DOHH2 (cell line): ENCODE measurements around the gene FRAS1.
"Not testable (repeated sequence)": the region's sequence is repeated elsewhere in the genome, so short reads cannot be mapped to it uniquely, and the experiment has no call there.

ENCODE experiments used
- H3F3A ChIP-seq: fragments of 200-600 bp; sonication (generic), shearing (Covaris generic); 2 replicates; pipeline ENCODE4 v1.6.0; 2016; ENCODE audit warnings: antibody characterized with exemption, mild to moderate bottlenecking; ENCODE audit not compliant: control insufficient read depth, insufficient read depth
- H3K27ac ChIP-seq: fragments of 200-600 bp; sonication (generic); 2 replicates; pipeline ENCODE4 v1.5.1; 2014; ENCODE audit warnings: low read depth, mild to moderate bottlenecking, low read length, moderate library complexity
- H3K27me3 ChIP-seq: fragments of 200-600 bp; sonication (generic); 2 replicates; pipeline ENCODE4 v1.6.1; 2014; ENCODE audit warnings: mild to moderate bottlenecking, low read length, mixed read lengths; ENCODE audit not compliant: control insufficient read depth
- H3K36me3 ChIP-seq: fragments of 200-600 bp; sonication (generic); 2 replicates; pipeline ENCODE4 v1.6.1; 2014; ENCODE audit warnings: mild to moderate bottlenecking, low read length, moderate library complexity, mixed read lengths; ENCODE audit not compliant: control insufficient read depth
- H3K4me1 ChIP-seq: fragments of 200-600 bp; sonication (generic); 2 replicates; pipeline ENCODE4 v1.6.1; 2014; ENCODE audit warnings: mild to moderate bottlenecking, low read length, mixed read lengths; ENCODE audit not compliant: control insufficient read depth
- H3K4me2 ChIP-seq: fragments of 200-600 bp; sonication (generic); 2 replicates; pipeline ENCODE4 v1.6.0; 2014; ENCODE audit warnings: mild to moderate bottlenecking, low read length, moderate library complexity
- H3K4me3 ChIP-seq: fragments of 200-600 bp; sonication (generic); 2 replicates; pipeline ENCODE4 v1.5.1; 2014; ENCODE audit warnings: mild to moderate bottlenecking, low read length, mixed read lengths
- H3K79me2 ChIP-seq: fragments of 200-600 bp; sonication (generic); 2 replicates; pipeline ENCODE4 v1.6.1; 2014; ENCODE audit warnings: mild to moderate bottlenecking, low read length, mixed read lengths; ENCODE audit not compliant: control insufficient read depth
- H3K9me2 ChIP-seq: fragments of 200-600 bp; sonication (generic); replicated peaks from 2 replicates; pipeline ENCODE4 v1.6.1; 2014; ENCODE audit warnings: mild to moderate bottlenecking, low read length, mixed read lengths; ENCODE audit not compliant: control insufficient read depth
- H3K9me3 ChIP-seq: fragments of 200-600 bp; sonication (generic); 2 replicates; pipeline ENCODE4 v1.6.1; 2014; ENCODE audit warnings: antibody characterized with exemption, low read length, mixed read lengths; ENCODE audit not compliant: control insufficient read depth, insufficient read depth
- H4K20me1 ChIP-seq: fragments of 200-600 bp; sonication (generic); 2 replicates; pipeline ENCODE4 v1.6.0; 2014; ENCODE audit warnings: low read depth, mild to moderate bottlenecking, antibody characterized with exemption, low read length, moderate library complexity; ENCODE audit not compliant: control insufficient read depth, insufficient read depth
- CTCF ChIP-seq: fragments of 200-600 bp; sonication (generic); IDR thresholded peaks from one replicate; pipeline ENCODE4 v1.5.1; 2014; ENCODE audit warnings: antibody characterized with exemption, mild to moderate bottlenecking, low read depth, low read length; ENCODE audit not compliant: poor library complexity, severe bottlenecking
- EZH2phosphoT487 ChIP-seq: fragments of 200-600 bp; sonication (generic); IDR thresholded peaks from 2 replicates; pipeline ENCODE4 v1.6.1; 2017; ENCODE audit warnings: borderline replicate concordance, mild to moderate bottlenecking, antibody characterized with exemption, low read length, moderate library complexity, mixed read lengths

FRAS1 gene

GRCh38 chr4:78119698-78120097, 62.6 kb downstream of the FRAS1 start:
- Histone ChIP-seq H3K27ac (no peak overlapping the region), H3K4me1 (no peaks in the 10 kb centered on the region), H3K4me2 (no peak overlapping the region), H3K27me3 (no peaks in the 10 kb centered on the region), H4K20me1 (no peaks in the 10 kb centered on the region), H3K9me2 (no peaks in the 10 kb centered on the region), H3F3A (no peaks in the 10 kb centered on the region), H3K79me2 (no peaks in the 10 kb centered on the region), H3K4me3 (no peak overlapping the region), H3K36me3 (no peaks in the 10 kb centered on the region), H3K9me3 (no peaks in the 10 kb centered on the region)
- TF ChIP-seq CTCF (no peak), EZH2phosphoT487 (no peak)

GRCh38 chr4:78120144-78120880, 63.2 kb downstream of the FRAS1 start:
- TF ChIP-seq EZH2phosphoT487 (no peak), CTCF (no peak)

GRCh38 chr4:78121338-78121904, 64.3 kb downstream of the FRAS1 start:
- no peaks in the 10 kb centered on the region for H3K9me3 ChIP-seq
- no peak overlapping the region for H3K27ac ChIP-seq
- H3K4me2 ChIP-seq, result no peak overlapping the region
- H3K79me2 ChIP-seq, result no peaks in the 10 kb centered on the region
- TF ChIP-seq EZH2phosphoT487, result no peak
- no peak for TF ChIP-seq CTCF
- H3K36me3 ChIP-seq, result no peaks in the 10 kb centered on the region
- no peaks in the 10 kb centered on the region for H3F3A ChIP-seq
- H3K9me2 ChIP-seq, result no peaks in the 10 kb centered on the region
- H3K27me3 ChIP-seq, result no peaks in the 10 kb centered on the region
- no peaks in the 10 kb centered on the region for H3K4me1 ChIP-seq
- H4K20me1 ChIP-seq, result no peaks in the 10 kb centered on the region
- H3K4me3 ChIP-seq, result no peak overlapping the region

More at GRCh38 chr4:78120144-78120880, 63.2 kb downstream of the FRAS1 start:
- Histone ChIP-seq H3K36me3 (no peaks in the 10 kb centered on the region), H3K27ac (no peak overlapping the region), H3K4me1 (no peaks in the 10 kb centered on the region), H3K79me2 (no peaks in the 10 kb centered on the region), H3K4me2 (no peak overlapping the region), H3K9me2 (no peaks in the 10 kb centered on the region), H3F3A (no peaks in the 10 kb centered on the region), H3K4me3 (no peak overlapping the region), H3K9me3 (no peaks in the 10 kb centered on the region), H3K27me3 (no peaks in the 10 kb centered on the region), H4K20me1 (no peaks in the 10 kb centered on the region)

- H3K4me3 ChIP-seq, H3K9me3 ChIP-seq, H3K27ac ChIP-seq, H3K27me3 ChIP-seq, H3K36me3 ChIP-seq, H4K20me1 ChIP-seq, H3K4me1 ChIP-seq, H3K79me2 ChIP-seq, H3K9me2 ChIP-seq, H3F3A ChIP-seq, H3K4me2 ChIP-seq: not testable (repeated sequence)
These were observed 68.8 kb downstream of the FRAS1 start for GRCh38 chr4:78125834-78126331.
